Adrenal gland (tissue), 12 donors: ENCODE measurements around the gene TIGD1. TPM values are rescaled to one million over a fixed set of nuclear protein-coding genes. Genes with fewer than 3 reads are reported as not detected.
A peak's percentile ranks its signal among the peaks of the same experiment; 100 is the strongest.

Experiments used
- DNase-seq, 7 donors: peaks; one replicate each; pipeline ENCODE4 v3.0.0-alpha.2; 2019 to 2020
- H3K27ac ChIP-seq, 5 donors: fragments of 200-600 bp; sonication (generic) in 4 of 5; 1 replicate in 3 of 5; 2 replicates in 2 of 5; pipeline versions ENCODE4 v1.5.1 to v1.8.0; 2016 to 2020; ENCODE audit warnings: mild to moderate bottlenecking in 1 of 5
- H3K27me3 ChIP-seq: fragments of 200-600 bp; 2 replicates; pipeline ENCODE4 v1.8.0; 2021
- H3K36me3 ChIP-seq, 2 donors: fragments of 200-600 bp; replicated peaks in 1 of 2; 1 replicate in 1 of 2; 2 replicates in 1 of 2; pipeline versions ENCODE4 v1.5.1 to v1.8.0; 2018 to 2022
- H3K4me1 ChIP-seq, 2 donors: fragments of 200-600 bp; replicated peaks in 1 of 2; 1 replicate in 1 of 2; 2 replicates in 1 of 2; pipeline versions ENCODE4 v1.5.1 to v1.8.0; 2018 to 2021
- H3K4me3 ChIP-seq, 4 donors: fragments of 200-600 bp; sonication (generic) in 3 of 4; one replicate each; pipeline ENCODE4 v1.5.1; 2016 to 2018
- H3K9me3 ChIP-seq, 3 donors: fragments of 200-600 bp; sonication (generic) in 1 of 3; replicated peaks in 1 of 3; 1 replicate in 2 of 3; 2 replicates in 1 of 3; pipeline versions ENCODE4 v1.5.1 to v1.8.0; 2016 to 2021
- POLR2A ChIP-seq, 2 donors: fragments of 450-650 bp; IDR thresholded peaks; one replicate each; pipeline ENCODE4 v1.6.1; 2017; ENCODE audit warnings: antibody characterized with exemption in 2 of 2, mild to moderate bottlenecking in 2 of 2, moderate library complexity in 1 of 2
- WGBS, 4 donors: extraction: QIAGEN DNeasy Blood & Tissue Kit in 2 of 4; methylation state at CpG; one replicate each; pipeline versions ENCODE4 v1.1.5 to v1.1.7; 2013 to 2017; 5-methylcytosine and 5-hydroxymethylcytosine counted together
- intact Hi-C, 2 donors: fragments of 100-400 bp; cut with DNase I; formaldehyde crosslinking; loops; one replicate each; pipeline versions ENCODE4 v1.14.1 to v1.15.0; 2022 to 2023
- polyA plus RNA-seq, 3 donors: library from polyadenylated mRNA; stranded (reverse); fragments of 200-250 nt in 2 of 3; fragments of 350-450 nt in 1 of 3; fragmentation: Illumina TruSeq in 1 of 3; extraction: RNeasy Lipid Tissue Mini Kit (QIAGEN cat#74804) in 1 of 3; gene quantifications; one replicate each; pipeline ENCODE4 v1.2.3, GENCODE V29; 2013 to 2014
- total RNA-seq, 9 donors: library from RNA; depleted of rRNA in 4 of 9; stranded (reverse); fragments of >200 nt in 4 of 9; fragments of 120-200 nt in 1 of 9; fragmentation: NEBNext Ultra II Directional in 1 of 9; extraction: Animal tissue kit (Norgen Biotek cat#: 25700) in 1 of 9; gene quantifications; one replicate each; pipeline versions ENCODE4 v1.1.0 to v1.2.4, GENCODE V29; 2013 to 2023
- TF ChIP-seq, protein P1 (sequence below), 6 experiments: fragments of 450-650 bp in 4 of 6; fragments of 200-600 bp in 2 of 6; sonication (generic) in 1 of 6; IDR thresholded peaks; 1 replicate in 5 of 6; 2 replicates in 1 of 6; pipeline versions ENCODE4 v1.5.1 to v1.8.0; 2016 to 2021; ENCODE audit warnings: antibody characterized with exemption in 6 of 6, mild to moderate bottlenecking in 2 of 6, moderate library complexity in 1 of 6
- donor health status: healthy with polysubstance abuse.
- donor health status: Bipolar disorder and iron deficiency.
- donor health status: DM: yes; HTN: yes; CAD: no.
- donor health status: DM: no; HTN: no; CAD: no.
- donor health status: DM: no; HTN: no; CAD: no.
- donor health status: DM: yes; HTN: yes; CAD: no.

Gene TIGD1
- total and polyA plus RNA-seq, 12 donors, result 2.2 to 20.5 (median 4.4) TPM

DNA sequence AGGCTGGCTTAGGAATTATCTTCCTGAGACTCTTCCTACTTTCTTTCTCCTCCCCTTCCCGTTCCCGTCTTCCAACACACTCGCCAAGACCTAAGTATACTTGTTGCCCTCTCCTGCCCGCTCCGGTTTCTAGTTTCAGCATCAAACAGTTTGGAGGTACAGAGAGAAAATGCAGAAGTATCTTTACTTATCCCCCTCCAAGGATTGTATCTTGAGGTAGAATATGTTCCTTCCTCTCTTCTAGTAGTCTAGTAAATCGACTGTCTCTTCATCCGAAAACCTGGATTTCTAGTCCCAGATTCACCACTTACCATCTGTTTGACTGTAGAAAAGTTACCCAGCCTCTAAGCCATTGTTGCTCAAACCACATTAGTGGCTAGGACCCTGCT lies 887 bp upstream of the TIGD1 start:
- Histone ChIP-seq H3K9me3 (no peaks in the 10 kb centered on the region), H3K27me3 (no peaks in the 10 kb centered on the region), H3K36me3 (peaks cover 0 to 3% of the 10 kb centered on the region in 2 donors), H3K27ac (peak overlapping the region in 3 of 5 donors; percentile 97 to 99 (median 98)), H3K4me1 (peaks cover 12 to 34% of the 10 kb centered on the region in 2 donors), H3K4me3 (peak overlapping the region; percentile 27 to 94 (median 78))
- intact Hi-C loops, result no loop called here
- DNase-seq, result no peak
- 6 to 11% (median 10%) methylated on average over 7 of the region's 7 CpGs for WGBS, 4 donors
- TF ChIP-seq POLR2A (IDR thresholded peaks at IDR 0.05), result no peak
- TF ChIP-seq, protein P1, sequence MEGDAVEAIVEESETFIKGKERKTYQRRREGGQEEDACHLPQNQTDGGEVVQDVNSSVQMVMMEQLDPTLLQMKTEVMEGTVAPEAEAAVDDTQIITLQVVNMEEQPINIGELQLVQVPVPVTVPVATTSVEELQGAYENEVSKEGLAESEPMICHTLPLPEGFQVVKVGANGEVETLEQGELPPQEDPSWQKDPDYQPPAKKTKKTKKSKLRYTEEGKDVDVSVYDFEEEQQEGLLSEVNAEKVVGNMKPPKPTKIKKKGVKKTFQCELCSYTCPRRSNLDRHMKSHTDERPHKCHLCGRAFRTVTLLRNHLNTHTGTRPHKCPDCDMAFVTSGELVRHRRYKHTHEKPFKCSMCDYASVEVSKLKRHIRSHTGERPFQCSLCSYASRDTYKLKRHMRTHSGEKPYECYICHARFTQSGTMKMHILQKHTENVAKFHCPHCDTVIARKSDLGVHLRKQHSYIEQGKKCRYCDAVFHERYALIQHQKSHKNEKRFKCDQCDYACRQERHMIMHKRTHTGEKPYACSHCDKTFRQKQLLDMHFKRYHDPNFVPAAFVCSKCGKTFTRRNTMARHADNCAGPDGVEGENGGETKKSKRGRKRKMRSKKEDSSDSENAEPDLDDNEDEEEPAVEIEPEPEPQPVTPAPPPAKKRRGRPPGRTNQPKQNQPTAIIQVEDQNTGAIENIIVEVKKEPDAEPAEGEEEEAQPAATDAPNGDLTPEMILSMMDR (IDR thresholded peaks at IDR 0.05), result no peak

DNA sequence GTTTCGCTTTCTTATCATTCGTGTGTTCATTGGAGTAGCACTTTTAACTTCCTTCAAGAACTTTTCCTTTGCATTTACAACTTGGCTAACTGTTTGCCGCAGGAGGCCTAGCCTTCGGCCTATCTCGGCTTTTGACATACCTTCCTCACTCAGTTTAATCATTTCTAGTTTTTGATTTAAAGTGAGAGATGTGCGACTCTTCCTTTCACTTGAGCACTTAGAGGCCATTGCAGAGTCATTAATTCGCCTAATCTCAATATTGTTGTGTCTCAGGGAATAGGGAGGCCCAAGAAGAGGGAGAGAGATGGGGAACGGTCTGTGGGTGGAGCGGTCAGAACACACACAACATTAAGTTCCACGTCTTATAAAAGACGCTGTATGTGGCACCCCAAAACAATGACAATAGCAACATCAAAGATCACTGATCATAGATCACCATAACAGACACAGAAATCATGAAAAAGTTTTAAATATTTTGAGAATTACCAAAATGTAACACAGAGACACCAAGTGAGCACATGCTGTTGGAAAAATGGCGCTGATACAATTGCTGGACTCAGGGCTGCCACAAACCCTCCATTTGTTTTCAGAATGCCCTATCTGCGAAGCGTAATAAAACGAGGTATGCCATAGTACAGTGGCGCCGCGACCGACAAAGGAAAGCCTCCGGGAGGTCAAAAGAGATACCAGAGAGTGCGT lies 553 bp downstream of the TIGD1 start:
- 36 to 41% (median 38%) methylated on average over 21 of the region's 21 CpGs for WGBS, 4 donors
- Histone ChIP-seq H3K4me1 (peaks cover 12 to 24% of the 10 kb centered on the region in 2 donors), H3K9me3 (no peaks in the 10 kb centered on the region), H3K36me3 (no peaks in the 10 kb centered on the region), H3K27ac (peak overlapping the region; percentile 96 to 99 (median 98)), H3K4me3 (peak overlapping the region in 3 of 4 donors; percentile 67 to 94 (median 88)), H3K27me3 (no peaks in the 10 kb centered on the region)
- TF ChIP-seq, protein P1 (IDR thresholded peaks at IDR 0.05), result no peak
- TF ChIP-seq POLR2A (IDR thresholded peaks at IDR 0.05), result no peak
- intact Hi-C loops, result no loop called here
- peak in 1 of 7 donors; percentile 14 for DNase-seq

DNA sequence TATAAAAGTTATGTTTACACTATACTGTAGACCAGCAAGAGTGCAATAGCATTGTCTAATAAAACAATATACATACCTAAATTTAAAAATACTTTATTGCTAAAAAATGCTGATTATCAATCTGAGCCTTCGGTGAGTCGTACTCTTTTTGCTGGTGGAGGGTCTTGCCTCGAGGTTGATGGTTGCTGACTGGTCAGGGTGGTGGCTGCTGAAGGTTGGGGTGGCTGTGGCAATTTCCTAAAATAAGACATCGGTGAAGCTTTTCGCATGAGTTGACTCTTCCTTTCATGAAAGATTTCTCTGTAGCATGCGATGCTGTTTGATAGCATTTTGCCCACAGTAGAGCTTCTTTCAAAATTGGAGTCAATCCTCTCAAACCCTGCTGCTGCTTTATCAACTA lies 2.4 kb downstream of the TIGD1 start:
- Histone ChIP-seq H3K9me3 (no peaks in the 10 kb centered on the region), H3K27ac (no peak overlapping the region), H3K27me3 (no peaks in the 10 kb centered on the region), H3K4me3 (no peak overlapping the region), H3K36me3 (no peaks in the 10 kb centered on the region), H3K4me1 (peaks cover 12 to 20% of the 10 kb centered on the region in 2 donors)
- WGBS, 4 donors, result 97 to 98% (median 97%) methylated on average over 6 of the region's 6 CpGs
- DNase-seq, result no peak
- intact Hi-C loops, result no loop called here
- no peak for TF ChIP-seq POLR2A (IDR thresholded peaks at IDR 0.05)
- TF ChIP-seq, protein P1 (IDR thresholded peaks at IDR 0.05), result no peak

DNA sequence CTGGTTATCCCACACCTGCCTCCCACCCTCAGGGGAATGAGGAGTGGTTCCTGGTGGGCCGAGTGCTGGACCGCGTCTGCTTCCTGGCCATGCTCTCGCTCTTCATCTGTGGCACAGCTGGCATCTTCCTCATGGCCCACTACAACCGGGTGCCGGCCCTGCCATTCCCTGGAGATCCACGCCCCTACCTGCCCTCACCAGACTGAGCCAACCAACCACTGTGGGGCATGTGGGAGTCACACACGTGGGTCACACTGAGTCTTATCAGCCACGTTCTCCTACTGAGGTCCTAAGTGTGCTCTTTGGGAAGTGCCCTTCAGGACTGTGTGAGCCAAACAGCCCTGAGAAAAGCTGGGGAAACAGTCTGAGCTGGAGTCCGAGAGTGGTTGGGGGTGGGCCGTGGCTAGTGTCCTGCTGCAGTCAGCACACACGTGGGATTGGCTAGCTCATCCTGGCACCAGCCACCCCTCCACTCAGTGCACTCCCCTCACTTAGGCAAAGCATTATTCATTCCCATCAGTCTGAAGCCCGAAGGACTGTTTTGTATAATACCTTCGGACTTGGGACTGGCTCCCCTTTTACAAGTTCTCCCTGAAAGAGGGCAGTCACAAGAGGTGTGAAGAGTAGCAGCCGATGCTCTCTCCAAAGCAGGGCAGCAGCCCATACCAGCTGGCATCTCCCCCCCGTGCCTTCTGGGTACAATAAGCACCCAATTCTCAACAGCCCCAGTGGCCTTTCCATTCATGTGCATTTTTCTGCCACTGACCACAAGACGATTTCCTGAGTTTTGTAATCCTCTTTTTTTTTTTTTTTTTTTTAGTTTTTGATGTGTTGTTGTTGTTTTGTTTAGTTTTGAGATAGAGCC lies 4.6 kb downstream of the TIGD1 start:
- no peaks in the 10 kb centered on the region for H3K36me3 ChIP-seq
- no peaks in the 10 kb centered on the region for H3K9me3 ChIP-seq
- 90 to 94% (median 91%) methylated on average over 10 to 17 of the region's 17 CpGs for WGBS, 4 donors
- peaks cover 4 to 9% of the 10 kb centered on the region in 2 donors for H3K4me1 ChIP-seq
- DNase-seq, result peak in 2 of 7 donors; percentile 9 to 45
- intact Hi-C loops, result no loop called here
- H3K27me3 ChIP-seq, result no peaks in the 10 kb centered on the region
- TF ChIP-seq POLR2A (IDR thresholded peaks at IDR 0.05), result no peak
- TF ChIP-seq, protein P1 (IDR thresholded peaks at IDR 0.05), result no peak
- H3K27ac ChIP-seq, result no peak overlapping the region
- H3K4me3 ChIP-seq, result no peak overlapping the region
